Measurements from ENCODE around the gene JMJD1C. TPM values are rescaled to one million over a fixed set of nuclear protein-coding genes. Genes with fewer than 3 reads are reported as not detected.
"Not testable (repeated sequence)": the region's sequence is repeated elsewhere in the genome, so short reads cannot be mapped to it uniquely, and the experiment has no call there.

The JMJD1C gene, protein sequence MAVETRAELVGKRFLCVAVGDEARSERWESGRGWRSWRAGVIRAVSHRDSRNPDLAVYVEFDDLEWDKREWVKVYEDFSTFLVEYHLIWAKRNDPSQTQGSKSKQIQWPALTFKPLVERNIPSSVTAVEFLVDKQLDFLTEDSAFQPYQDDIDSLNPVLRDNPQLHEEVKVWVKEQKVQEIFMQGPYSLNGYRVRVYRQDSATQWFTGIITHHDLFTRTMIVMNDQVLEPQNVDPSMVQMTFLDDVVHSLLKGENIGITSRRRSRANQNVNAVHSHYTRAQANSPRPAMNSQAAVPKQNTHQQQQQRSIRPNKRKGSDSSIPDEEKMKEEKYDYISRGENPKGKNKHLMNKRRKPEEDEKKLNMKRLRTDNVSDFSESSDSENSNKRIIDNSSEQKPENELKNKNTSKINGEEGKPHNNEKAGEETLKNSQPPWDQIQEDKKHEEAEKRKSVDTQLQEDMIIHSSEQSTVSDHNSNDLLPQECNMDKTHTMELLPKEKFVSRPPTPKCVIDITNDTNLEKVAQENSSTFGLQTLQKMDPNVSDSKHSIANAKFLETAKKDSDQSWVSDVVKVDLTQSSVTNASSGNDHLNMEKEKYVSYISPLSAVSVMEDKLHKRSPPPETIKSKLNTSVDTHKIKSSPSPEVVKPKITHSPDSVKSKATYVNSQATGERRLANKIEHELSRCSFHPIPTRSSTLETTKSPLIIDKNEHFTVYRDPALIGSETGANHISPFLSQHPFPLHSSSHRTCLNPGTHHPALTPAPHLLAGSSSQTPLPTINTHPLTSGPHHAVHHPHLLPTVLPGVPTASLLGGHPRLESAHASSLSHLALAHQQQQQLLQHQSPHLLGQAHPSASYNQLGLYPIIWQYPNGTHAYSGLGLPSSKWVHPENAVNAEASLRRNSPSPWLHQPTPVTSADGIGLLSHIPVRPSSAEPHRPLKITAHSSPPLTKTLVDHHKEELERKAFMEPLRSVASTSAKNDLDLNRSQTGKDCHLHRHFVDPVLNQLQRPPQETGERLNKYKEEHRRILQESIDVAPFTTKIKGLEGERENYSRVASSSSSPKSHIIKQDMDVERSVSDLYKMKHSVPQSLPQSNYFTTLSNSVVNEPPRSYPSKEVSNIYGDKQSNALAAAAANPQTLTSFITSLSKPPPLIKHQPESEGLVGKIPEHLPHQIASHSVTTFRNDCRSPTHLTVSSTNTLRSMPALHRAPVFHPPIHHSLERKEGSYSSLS (N-terminal part only)
- 65.5 and 66.0 TPM in 2 replicates for total RNA-seq (2014; rRNA removed; shearing (Covaris generic))
- 44.8 and 56.5 TPM in 2 replicates for polyA plus RNA-seq (2014; cell fraction: nucleus; rRNA removed)

DNA sequence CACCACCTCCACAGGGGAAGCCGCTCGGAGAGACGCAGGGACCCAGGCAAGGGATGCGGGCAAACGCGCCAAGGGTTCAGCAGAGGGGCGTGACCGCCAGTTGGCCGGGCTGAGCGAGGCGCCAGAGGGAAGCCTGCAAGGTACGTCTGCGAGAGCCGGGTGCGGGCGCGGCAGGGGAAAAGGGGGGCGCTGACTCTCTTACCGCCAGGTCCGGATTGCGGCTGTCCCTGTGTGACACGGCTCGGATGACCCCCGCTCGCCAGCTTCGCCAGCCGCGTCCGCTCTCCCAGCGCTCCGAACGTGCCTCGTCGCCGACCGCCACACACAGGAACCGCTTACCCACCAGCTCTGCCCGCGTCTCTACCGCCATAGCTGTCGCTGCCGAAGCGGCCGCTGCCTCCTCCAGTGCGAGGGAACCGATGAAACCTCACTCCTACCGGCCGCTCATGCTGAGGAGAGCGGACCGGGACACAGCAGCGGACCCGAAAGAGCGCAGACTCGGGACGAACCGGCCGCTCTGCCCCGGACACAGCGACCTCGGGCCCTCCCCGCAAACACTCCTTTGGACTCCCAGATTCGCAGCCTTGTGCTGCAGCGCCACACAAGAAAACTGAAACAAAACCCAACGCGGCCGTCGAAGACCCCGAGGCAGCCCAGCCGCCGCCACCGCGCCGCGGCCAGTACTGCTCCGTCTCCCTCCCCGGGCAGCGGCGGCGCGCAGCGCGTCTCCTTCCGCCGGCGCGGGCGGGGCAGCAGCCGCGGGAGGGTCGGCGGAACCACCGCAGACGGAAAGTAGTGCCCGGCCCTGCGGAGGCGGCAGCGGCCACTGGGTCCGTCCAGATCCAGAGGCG lies at the start of gene JMJD1C:
Gene JMJD1C (minus strand): TSS at position 685 of the 851 bp plus-strand sequence. CDS start 315 bp downstream, at position 370.
- peak; percentile 44 for DNase-seq (ENCODE audit: extremely low read depth, low read depth)

DNA sequence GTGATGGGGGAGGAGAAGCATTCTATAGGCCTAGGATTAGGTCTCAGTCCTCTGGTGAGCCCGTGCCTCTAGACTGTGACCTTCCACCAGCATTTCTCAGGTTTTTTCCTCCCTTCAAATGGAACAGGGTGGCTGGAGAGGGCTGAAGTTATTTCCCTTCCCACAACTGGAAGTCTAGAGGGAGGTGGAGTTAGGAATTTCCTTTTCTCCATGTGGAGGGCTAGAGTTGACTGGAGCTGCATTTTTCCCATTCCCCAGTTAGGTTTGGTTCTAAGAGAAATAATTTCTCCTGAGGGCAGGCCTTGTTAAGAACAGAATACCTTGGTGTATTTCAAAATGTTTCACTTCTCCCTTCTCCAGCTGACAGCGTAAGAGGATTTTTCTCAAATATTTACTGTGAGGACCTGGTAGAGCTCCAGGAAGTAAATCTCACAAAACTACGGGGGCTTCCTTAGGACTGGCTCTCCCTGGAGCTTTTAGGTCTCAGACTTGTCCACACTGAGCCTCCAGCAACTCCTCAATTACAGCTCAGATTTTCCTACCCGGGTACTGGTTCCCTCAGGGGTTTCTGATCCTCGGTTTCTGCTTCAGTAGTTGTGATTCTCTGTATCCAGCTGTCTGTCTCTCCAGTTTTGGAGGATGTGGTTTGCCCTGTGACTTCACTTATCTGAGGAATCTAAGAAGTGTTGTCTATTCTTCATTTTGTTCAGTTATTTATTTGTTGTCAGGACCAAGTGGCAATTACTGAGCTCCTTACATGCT lies 49.4 kb upstream of the JMJD1C start:
- DNase-seq (ENCODE audit: extremely low read depth, low read depth): no peak

DNA sequence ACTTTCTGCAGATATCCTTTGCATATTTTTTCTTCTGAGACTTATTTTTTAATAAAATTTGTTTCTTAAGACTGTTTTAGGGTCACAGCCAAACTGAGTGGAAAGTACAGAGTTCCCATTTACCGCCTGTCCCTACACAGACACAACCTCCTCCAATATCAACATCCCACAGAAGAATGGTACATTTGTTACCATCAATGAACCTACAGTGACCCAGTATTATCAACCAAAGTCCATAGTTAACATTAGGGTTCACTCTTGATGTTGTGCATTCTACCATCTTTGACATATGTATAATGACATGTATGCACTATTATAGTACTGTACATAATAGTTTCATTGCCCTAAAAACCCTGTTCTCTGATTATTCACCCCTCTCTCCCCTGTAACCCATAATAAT lies 40.8 kb upstream of the JMJD1C start:
- DNase-seq (ENCODE audit: extremely low read depth, low read depth): no peak

DNA sequence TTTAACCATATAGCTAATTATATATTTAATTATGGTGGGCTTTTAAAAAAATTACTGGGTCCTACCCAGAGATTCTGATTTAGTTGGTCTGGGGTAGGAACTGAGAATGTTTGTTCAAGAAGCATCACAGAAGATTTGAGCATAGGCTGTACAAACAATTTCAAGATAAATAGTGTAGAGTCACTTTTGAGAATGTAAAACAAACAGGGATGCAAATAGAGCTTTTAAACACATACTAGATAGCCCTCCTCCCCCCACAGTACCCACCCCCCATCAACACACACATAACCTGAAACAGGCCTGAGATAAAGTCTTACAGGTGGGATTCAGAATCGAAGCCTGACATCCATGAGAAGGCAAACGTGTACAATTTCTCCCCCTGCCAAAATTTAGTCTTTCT lies 39.8 kb upstream of the JMJD1C start:
- DNase-seq (ENCODE audit: extremely low read depth, low read depth): no peak

DNA sequence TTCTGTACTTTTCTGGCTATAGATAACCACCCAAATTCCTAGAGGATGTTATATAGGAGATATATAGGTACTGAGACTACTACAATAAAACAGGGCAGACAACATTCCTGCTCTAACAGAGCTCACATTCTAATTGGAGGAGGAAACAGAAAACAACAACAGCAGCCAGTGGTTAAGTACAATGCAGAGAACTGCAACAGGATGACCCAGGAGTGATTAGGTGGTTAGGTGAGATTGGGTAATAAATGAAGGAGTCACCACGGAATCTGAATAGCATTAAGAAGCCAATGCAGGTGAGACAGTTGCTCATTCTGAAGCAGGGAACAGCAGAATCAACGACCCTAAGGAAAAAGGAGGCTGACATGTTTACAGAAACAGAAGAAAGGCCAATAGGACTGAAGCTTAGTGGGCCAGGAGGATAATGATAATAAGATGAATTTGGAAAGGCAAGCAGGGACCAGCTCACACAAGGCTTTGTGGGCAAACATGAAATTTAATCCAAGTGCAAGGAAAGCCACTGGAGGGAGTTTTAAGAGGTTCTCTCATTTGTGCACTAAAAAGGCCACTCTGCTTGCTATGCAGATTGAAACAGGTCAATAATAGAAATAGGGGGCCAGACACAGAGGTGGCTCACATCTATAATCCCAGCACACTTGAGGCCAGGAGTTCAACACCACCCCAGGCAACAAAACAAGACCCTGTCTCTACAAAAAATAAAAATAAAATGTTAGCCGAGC lies 38.5 kb upstream of the JMJD1C start:
- DNase-seq (ENCODE audit: extremely low read depth, low read depth): no peak

DNA sequence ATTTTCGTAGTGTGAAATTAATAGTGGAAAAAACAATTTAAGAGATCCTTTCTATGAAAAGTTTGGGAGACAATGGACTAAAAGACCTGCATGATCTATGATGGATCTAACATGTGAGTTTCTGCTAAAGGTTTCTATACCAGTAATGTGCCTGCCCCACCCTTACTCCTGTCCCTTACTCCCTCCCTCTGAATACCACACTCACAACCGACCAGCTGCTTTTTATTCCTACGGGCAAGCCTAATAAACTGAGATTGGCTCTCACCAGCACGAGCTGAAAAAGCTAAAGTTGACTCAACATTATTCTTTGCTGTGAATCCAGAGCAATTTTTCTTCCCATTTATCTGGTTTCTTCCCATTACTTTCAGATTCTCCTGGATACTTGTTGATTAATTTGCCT lies 37.6 kb upstream of the JMJD1C start:
- DNase-seq (ENCODE audit: extremely low read depth, low read depth): no peak

DNA sequence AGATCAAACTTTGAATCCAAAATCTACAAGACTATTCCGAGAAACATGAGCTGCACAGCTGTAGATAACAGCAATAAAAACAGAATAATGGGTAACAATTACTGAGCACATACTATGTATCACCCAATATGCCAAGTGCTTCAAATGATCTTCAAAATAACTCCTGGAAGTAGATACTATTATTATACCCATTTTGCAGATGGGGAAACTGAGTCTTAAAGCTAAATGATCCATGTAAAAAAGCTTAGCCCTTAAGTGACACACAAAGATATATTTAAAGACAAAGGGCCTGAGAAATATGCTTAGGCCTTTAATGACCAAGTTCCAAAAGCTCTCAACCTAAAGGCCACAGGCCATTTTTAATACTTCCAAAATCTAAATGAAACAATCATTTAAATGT lies 37.1 kb upstream of the JMJD1C start:
- no peak for DNase-seq (ENCODE audit: extremely low read depth, low read depth)

DNA sequence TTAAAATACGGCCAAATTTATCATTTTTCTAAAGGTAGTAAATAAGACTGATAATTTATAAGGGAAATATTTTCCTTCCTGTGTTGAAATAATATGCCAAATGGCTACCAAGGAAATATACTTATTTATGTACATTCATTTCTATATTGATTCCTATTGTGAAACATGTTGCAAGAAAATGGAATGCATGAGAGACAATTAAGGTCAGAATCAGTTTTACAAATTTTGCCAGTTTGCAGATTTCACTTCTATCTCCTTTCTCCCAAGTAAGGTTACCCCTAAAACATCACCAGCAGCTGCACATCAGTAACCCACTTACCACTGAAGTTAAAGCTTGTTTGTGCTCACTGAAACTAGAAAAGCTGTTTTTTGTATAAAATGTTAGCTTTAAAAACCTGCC lies 36.2 kb upstream of the JMJD1C start:
- DNase-seq (ENCODE audit: extremely low read depth, low read depth): no peak

DNA sequence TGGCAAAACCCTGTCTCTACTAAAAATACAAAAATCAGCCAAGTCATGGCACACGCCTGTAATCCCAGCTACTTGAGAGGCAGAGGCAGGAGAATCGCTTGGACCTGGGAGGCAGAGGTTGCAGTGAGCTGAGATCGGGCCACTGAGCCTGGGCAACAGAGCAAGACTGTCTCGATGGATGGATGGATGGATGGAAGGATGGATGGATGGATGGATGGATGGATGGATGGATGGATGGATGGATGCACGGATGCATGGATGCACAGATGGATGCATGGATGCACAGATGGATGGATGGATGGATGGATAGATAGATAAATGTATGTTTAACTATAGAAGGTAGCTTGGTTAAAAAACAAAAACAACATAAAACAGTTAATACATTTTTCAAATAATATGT lies 34.8 kb upstream of the JMJD1C start:
- DNase-seq (ENCODE audit: extremely low read depth, low read depth): not testable (repeated sequence)

DNA sequence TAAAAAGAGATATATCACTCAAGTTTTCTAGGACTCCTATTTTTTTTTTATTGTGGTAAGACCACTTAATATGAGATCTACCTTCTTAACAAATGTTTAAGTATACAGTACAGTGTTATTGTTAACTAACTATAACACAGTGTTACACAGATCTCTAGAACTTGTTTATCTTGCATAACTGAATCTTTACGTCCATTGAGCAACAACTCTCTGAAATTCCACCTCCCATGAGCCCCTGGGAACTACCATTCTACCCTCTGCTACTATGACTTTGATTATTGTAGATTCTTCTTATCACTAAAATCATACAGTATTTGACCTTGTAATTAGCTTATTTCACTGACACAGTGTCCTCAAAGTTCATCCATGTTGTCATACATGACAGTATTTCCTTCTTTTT lies 32.9 kb upstream of the JMJD1C start:
- no peak for DNase-seq (ENCODE audit: extremely low read depth, low read depth)

DNA sequence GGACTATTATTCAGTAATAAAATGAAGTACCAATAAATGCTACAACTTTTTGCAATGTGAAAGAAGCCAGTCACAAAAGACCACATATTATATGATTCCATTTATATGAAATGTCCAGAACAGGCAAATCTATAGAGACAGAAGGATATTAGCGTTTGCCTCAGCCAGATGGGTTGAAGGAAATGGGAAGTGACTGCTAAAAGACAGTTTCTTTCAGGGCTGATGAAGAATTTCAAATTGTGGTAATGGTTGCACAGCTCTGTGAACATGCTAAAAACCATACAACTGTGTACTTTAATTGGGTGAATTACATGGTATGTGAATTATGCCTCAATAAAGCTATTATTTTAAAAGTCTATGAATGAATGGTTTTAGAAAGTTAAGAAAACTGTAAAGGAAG lies 31.5 kb upstream of the JMJD1C start:
- DNase-seq (ENCODE audit: extremely low read depth, low read depth): no peak

DNA sequence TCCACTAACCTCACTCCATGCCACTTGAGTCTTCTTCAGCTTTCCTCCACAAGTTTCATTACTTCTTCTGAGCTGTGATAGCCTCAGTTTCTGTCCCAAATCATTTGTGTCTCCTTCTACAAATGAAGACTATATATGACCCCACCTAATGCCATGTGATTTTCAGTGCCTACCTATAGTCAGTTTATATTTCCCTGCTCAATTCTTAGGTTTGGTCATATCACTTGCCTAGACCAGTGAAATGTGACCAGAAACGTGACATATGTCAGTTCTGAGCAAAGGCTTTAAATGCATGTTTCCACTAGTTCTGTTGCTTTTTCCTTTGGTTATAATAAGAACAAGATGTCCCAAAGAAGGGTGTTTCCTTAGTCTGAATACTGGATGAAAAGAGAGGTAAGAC lies 30.8 kb upstream of the JMJD1C start:
- DNase-seq (ENCODE audit: extremely low read depth, low read depth): no peak

DNA sequence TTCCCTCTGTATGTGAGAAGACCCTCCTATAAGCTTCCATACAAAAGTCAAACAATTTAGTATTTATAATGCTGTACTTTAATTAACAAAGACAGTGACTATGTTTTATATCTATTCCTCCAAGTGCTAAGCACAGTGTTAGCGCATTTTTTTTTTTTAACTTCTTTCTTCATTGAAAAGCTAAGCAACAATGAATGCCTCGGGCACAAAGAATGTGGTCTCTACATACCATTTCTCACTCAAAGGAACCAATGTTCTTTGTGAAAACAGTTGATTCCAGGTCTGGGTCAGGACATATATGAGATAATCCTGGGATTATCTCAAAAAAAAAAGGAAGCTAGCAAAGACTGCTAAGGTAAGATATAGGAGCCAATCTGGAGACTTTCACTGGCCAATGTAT lies 29.2 kb upstream of the JMJD1C start:
- DNase-seq (ENCODE audit: extremely low read depth, low read depth): no peak

DNA sequence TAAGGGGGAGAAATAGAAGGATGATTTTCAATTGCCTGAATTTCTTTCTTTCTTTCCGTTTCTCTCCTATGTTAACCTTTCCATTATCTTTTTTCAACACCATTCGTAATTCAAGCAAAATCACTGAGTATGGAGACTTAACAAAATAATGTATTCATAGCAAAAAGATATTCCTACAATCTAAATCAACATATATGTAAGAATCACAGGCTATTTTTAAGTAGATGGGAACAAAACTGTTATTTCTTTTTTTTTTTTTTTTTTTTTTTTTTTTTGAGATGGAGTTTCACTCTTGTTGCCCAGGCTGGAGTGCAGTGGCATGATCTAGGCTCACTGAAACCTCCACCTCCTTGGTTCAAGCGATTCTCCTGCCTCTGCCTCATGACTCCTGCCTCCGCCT lies 27.2 kb upstream of the JMJD1C start:
- DNase-seq (ENCODE audit: extremely low read depth, low read depth): no peak

DNA sequence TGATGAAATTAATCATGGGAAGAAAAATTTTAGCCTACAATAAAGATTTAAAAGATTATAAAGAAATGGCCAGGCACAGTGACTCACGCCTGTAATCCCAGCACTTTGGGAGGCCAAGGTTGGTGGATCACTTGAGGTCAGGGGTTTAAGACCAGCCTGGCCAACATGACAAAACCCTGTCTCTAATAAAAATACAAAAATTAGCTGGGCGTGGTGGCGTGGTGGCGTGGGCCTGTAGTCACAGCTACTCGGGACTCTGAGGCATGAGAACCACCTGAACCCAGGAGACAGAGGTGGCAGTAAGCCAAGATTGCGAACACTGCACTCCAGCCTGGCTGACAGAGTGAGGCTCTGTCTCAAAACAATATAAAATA lies 26.5 kb upstream of the JMJD1C start:
- not testable (repeated sequence) for DNase-seq (ENCODE audit: extremely low read depth, low read depth)

DNA sequence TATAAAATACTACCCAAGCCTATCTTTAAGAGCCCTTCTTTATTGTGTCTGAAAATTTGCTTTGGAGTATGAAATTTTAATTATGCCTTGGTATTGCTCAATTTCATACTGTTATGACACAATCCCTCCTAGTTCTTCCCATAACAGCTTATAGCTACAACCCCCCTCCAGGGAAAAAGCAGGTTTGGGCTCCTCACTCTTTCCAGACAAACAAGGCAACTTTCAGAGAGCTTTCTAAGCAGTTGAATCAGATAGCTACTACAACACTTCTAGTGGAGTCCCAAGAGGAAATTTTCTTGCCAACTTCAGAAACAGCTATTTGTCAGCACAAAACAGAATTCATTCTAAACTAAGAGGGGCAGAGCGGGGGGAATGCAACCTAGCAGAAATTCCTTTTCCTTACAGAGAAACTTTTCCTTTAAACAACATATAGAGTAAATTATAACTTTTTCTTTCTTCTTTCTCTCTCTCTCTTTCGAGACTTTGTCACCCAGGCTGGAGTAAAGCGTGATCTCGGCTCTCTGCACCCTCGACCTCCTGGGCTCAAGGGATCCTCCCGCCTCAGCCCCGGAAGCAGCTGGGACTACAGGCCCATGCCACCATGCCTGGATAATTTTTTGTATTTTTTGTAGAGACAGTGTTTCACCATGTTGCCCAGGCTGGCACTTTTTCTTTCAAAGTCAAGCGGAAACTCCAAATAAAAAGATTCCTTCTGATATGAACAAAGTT lies 26.0 kb upstream of the JMJD1C start:
- no peak for DNase-seq (ENCODE audit: extremely low read depth, low read depth)

DNA sequence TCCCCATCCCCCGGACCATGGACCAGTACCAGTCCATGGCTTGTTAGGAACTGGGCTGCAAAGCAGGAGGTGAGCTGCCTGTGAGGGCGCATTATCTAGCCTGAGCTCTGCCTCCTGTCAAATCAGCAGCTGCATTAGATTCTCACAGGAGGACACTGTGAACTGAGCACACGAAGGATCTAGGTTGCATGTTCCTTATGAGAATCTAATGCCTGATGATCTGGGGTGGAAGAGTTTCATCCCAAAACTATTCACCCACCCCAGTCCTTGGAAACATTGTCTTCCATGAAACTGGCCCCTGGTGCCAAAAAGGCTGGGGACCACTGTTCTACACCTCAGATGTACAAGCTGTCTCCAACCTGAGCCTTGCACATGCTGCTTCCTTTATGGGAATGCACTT lies 24.1 kb upstream of the JMJD1C start:
- no peak for DNase-seq (ENCODE audit: extremely low read depth, low read depth)

DNA sequence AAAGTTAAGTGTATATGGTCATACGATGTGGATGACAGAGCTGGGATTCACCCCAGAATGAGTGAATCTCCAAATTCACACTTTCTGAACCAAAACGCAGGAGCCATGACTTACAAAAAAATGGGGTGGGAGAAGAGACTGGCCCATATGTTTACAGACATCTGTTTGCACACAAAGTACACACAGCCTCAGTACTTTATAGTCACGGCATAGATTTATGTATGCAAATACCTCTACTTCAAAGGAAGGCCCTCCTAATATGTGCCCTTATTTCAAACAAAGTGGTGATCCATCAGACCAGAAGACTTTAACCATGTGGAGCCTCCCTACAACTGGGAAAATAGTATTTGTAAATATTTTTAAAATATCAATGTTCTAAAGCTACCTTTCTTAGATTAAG lies 22.2 kb upstream of the JMJD1C start:
- DNase-seq (ENCODE audit: extremely low read depth, low read depth): no peak

All from NCI-H460 (cell line).